Caco-2 (cell line): Measurements from ENCODE around the gene CD226. TPM values are rescaled to one million over a fixed set of nuclear protein-coding genes. Genes with fewer than 3 reads are reported as not detected.

Source experiments
- BruUV-seq: library from RNA; stranded (reverse); fragments of 400-500 nt; replicated peaks from 2 replicates; lab custom pipeline; 2021; lab: Mats Ljungman, UMichigan
- CTCF ChIA-PET: fragments of 300-600 bp; sonication (Branson Sonifier 250); formaldehyde crosslinking; loops from one replicate; lab custom pipeline; 2022; ENCODE audit warnings: antibody characterized with exemption; lab: Charles Lee
- POLR2A ChIA-PET: fragments of 300-600 bp; sonication (Branson Sonifier 250); formaldehyde crosslinking; loops from one replicate; lab custom pipeline; 2022; ENCODE audit warnings: antibody characterized with exemption; lab: Charles Lee
- DNase-seq, 2 experiments: peaks; one replicate each; pipeline versions ENCODE4 v3.0.0 to v3.0.0-alpha.2; 2020 to 2022
- H3K27me3 ChIP-seq: replicated peaks from 2 replicates; pipeline ENCODE4 v1.6.0; 2011; ENCODE audit warnings: low read length; ENCODE audit not compliant: control insufficient read depth, insufficient read depth
- H3K36me3 ChIP-seq: 2 replicates; pipeline ENCODE4 v1.5.1; 2011; ENCODE audit warnings: low read length; ENCODE audit not compliant: control insufficient read depth, insufficient read depth
- H3K4me1 ChIP-seq: fragments of 250-450 bp; sonication (Bioruptor Pico); 2 replicates; pipeline ENCODE4 v1.5.1; 2020; ENCODE audit warnings: mild to moderate bottlenecking
- H3K4me3 ChIP-seq: 2 replicates; pipeline ENCODE4 v1.5.1; 2011; ENCODE audit warnings: low read depth, mild to moderate bottlenecking, control low read depth, low read length
- H3K9me3 ChIP-seq: fragments of 250-450 bp; sonication (Bioruptor Pico); 2 replicates; pipeline ENCODE4 v1.5.1; 2020; ENCODE audit warnings: mild to moderate bottlenecking, moderate library complexity
- H3K27ac Mint-ChIP-seq: one replicate; pipeline ENCODE4 v1.8.0; 2022; ENCODE audit warnings: mixed read lengths; ENCODE audit not compliant: unreplicated experiment
- H3K27me3 Mint-ChIP-seq: one replicate; pipeline ENCODE4 v1.8.0; 2022; ENCODE audit warnings: mixed read lengths; ENCODE audit not compliant: insufficient read depth, unreplicated experiment
- H3K36me3 Mint-ChIP-seq: one replicate; pipeline ENCODE4 v1.8.0; 2022; ENCODE audit warnings: mild to moderate bottlenecking, mixed read lengths; ENCODE audit not compliant: insufficient read depth, unreplicated experiment
- H3K4me1 Mint-ChIP-seq: one replicate; pipeline ENCODE4 v1.8.0; 2022; ENCODE audit warnings: low read depth, mixed read lengths; ENCODE audit not compliant: unreplicated experiment
- H3K4me3 Mint-ChIP-seq: one replicate; pipeline ENCODE4 v1.8.0; 2022; ENCODE audit warnings: mild to moderate bottlenecking, moderate library complexity, mixed read lengths; ENCODE audit not compliant: unreplicated experiment
- H3K9me3 Mint-ChIP-seq: one replicate; pipeline ENCODE4 v1.8.0; 2022; ENCODE audit warnings: mixed read lengths; ENCODE audit not compliant: unreplicated experiment
- CTCF ChIP-seq, 2 experiments: fragments of 200-600 bp in 1 of 2; IDR thresholded peaks; 1 replicate in 1 of 2; 2 replicates in 1 of 2; pipeline versions ENCODE4 v1.5.1 to v1.8.0; 2011 to 2022; ENCODE audit warnings: antibody characterized with exemption in 1 of 2, control low read depth in 1 of 2, inconsistent platforms in 1 of 2, low read depth in 1 of 2, low read length in 1 of 2, mild to moderate bottlenecking in 1 of 2, moderate library complexity in 1 of 2; ENCODE audit not compliant: insufficient read depth in 1 of 2, severe bottlenecking in 1 of 2, unreplicated experiment in 1 of 2
- intact Hi-C: fragments of 100-400 bp; cut with micrococcal nuclease; formaldehyde crosslinking; loops from one replicate; pipeline ENCODE4 v1.10.0; 2022; ENCODE audit not compliant: unreplicated experiment
- total RNA-seq: library from RNA; stranded (reverse); gene quantifications from 2 replicates; pipeline ENCODE4 v1.2.3, GENCODE V29; 2022

Gene CD226
- total RNA-seq, 1 experiment from 2014 or later = 0.02 TPM

- Mint-ChIP-seq H3K27ac (no peak overlapping the region), H3K4me3 (no peak overlapping the region)
- CTCF ChIA-PET = no interaction called here
Measured at GRCh38 chr18:69897397-69898108, 50.1 kb downstream of the CD226 start.

GRCh38 chr18:69895066-69896047 is 52.3 kb downstream of the CD226 start:
- Mint-ChIP-seq H3K9me3 (peaks cover 10% of the 10 kb centered on the region), H3K4me3 (no peak overlapping the region), H3K4me1 (no peaks in the 10 kb centered on the region), H3K27ac (no peak overlapping the region), H3K36me3 (peaks cover 6% of the 10 kb centered on the region), H3K27me3 (peaks cover 4% of the 10 kb centered on the region)
- CTCF ChIA-PET = no interaction called here
- intact Hi-C loops = no loop called here
- H3K4me1 ChIP-seq = no peaks in the 10 kb centered on the region
- no peaks in the 10 kb centered on the region for H3K36me3 ChIP-seq
- POLR2A ChIA-PET = no interaction called here
- no TSS peak for BruUV-seq
- DNase-seq = no peak
- no peak for TF ChIP-seq CTCF (IDR thresholded peaks at IDR 0.05; ENCODE audit: insufficient read depth in 1 of 2, low read depth in 1 of 2, low read length in 1 of 2, severe bottlenecking in 1 of 2, unreplicated experiment in 1 of 2)
- no peak overlapping the region for H3K4me3 ChIP-seq
- H3K9me3 ChIP-seq = no peaks in the 10 kb centered on the region
- H3K27me3 ChIP-seq = no peaks in the 10 kb centered on the region

More at GRCh38 chr18:69897397-69898108, 50.1 kb downstream of the CD226 start:
- no peak overlapping the region for H3K4me3 ChIP-seq
- H3K9me3 ChIP-seq = no peaks in the 10 kb centered on the region
- Mint-ChIP-seq H3K27me3 (peaks cover 10% of the 10 kb centered on the region), H3K9me3 (peaks cover 10% of the 10 kb centered on the region), H3K4me1 (no peaks in the 10 kb centered on the region), H3K36me3 (peaks cover 6% of the 10 kb centered on the region)
- intact Hi-C loops = no loop called here
- TF ChIP-seq CTCF (IDR thresholded peaks at IDR 0.05; ENCODE audit: insufficient read depth in 1 of 2, low read depth in 1 of 2, low read length in 1 of 2, severe bottlenecking in 1 of 2, unreplicated experiment in 1 of 2) = no peak
- H3K27me3 ChIP-seq = no peaks in the 10 kb centered on the region
- no peak for DNase-seq
- no TSS peak for BruUV-seq
- POLR2A ChIA-PET = no interaction called here
- no peaks in the 10 kb centered on the region for H3K36me3 ChIP-seq
- H3K4me1 ChIP-seq = no peaks in the 10 kb centered on the region

GRCh38 chr18:69894467-69894866 is 53.2 kb downstream of the CD226 start:
- peaks cover 10% of the 10 kb centered on the region for H3K9me3 Mint-ChIP-seq
- no peak overlapping the region for H3K4me3 Mint-ChIP-seq
- Histone ChIP-seq H3K4me3 (no peak overlapping the region), H3K9me3 (no peaks in the 10 kb centered on the region), H3K27me3 (no peaks in the 10 kb centered on the region), H3K36me3 (no peaks in the 10 kb centered on the region), H3K4me1 (no peaks in the 10 kb centered on the region)
- no peak for TF ChIP-seq CTCF (IDR thresholded peaks at IDR 0.05; ENCODE audit: insufficient read depth in 1 of 2, low read depth in 1 of 2, low read length in 1 of 2, severe bottlenecking in 1 of 2, unreplicated experiment in 1 of 2)
- peaks cover 6% of the 10 kb centered on the region for H3K36me3 Mint-ChIP-seq
- H3K27ac Mint-ChIP-seq = no peak overlapping the region
- intact Hi-C loops = no loop called here
- H3K27me3 Mint-ChIP-seq = peaks cover 4% of the 10 kb centered on the region
- no TSS peak for BruUV-seq
- POLR2A ChIA-PET = no interaction called here
- CTCF ChIA-PET = no interaction called here
- H3K4me1 Mint-ChIP-seq = no peaks in the 10 kb centered on the region
- no peak for DNase-seq
